Tibial artery (tissue), 4 donors: ENCODE measurements around the gene CDX1.

Experiments used
- DNase-seq, 2 donors: peaks; one replicate each; pipeline ENCODE4 v3.0.0-alpha.2; 2019
- H3K27ac ChIP-seq, 2 donors: fragments of 200-600 bp; sonication (generic) in 1 of 2; 1 replicate in 1 of 2; 2 replicates in 1 of 2; pipeline ENCODE4 v1.5.1; 2018 to 2019; ENCODE audit warnings: mild to moderate bottlenecking in 1 of 2
- H3K27me3 ChIP-seq, 2 donors: fragments of 200-600 bp; sonication (generic) in 1 of 2; one replicate each; pipeline versions ENCODE4 v1.5.1 to v1.6.0; 2016 to 2019
- H3K36me3 ChIP-seq, 3 donors: fragments of 200-600 bp; sonication (generic) in 2 of 3; one replicate each; pipeline ENCODE4 v1.5.1; 2016 to 2019; ENCODE audit warnings: mild to moderate bottlenecking in 2 of 3
- H3K4me1 ChIP-seq, 4 donors: fragments of 200-600 bp; sonication (generic) in 2 of 4; 1 replicate in 3 of 4; 2 replicates in 1 of 4; pipeline ENCODE4 v1.5.1; 2016 to 2019
- H3K4me3 ChIP-seq, 2 donors: fragments of 200-600 bp; sonication (generic) in 1 of 2; 1 replicate in 1 of 2; 2 replicates in 1 of 2; pipeline ENCODE4 v1.5.1; 2018 to 2019; ENCODE audit warnings: mild to moderate bottlenecking in 2 of 2
- H3K9me3 ChIP-seq, 3 donors: fragments of 200-600 bp; sonication (generic) in 1 of 3; one replicate each; pipeline ENCODE4 v1.5.1; 2016 to 2019
- CTCF ChIP-seq, 2 experiments: fragments of 200-600 bp in 1 of 2; fragments of 450-650 bp in 1 of 2; IDR thresholded peaks; one replicate each; pipeline ENCODE4 v1.5.1; 2017 to 2019; ENCODE audit warnings: antibody characterized with exemption in 2 of 2, mild to moderate bottlenecking in 1 of 2, moderate library complexity in 1 of 2
- intact Hi-C: fragments of 100-400 bp; cut with DNase I; formaldehyde crosslinking; loops from one replicate; pipeline ENCODE4 v1.15.0; 2023; ENCODE audit warnings: low total_unique reads

Gene CDX1

GRCh38 chr5:150129454-150129812 lies 37.1 kb upstream of the CDX1 start:
- Histone ChIP-seq H3K9me3 (no peaks in the 10 kb centered on the region), H3K4me3 (no peak overlapping the region), H3K27me3 (no peaks in the 10 kb centered on the region), H3K4me1 (peaks cover 0 to 52% (median 48%) of the 10 kb centered on the region in 4 donors), H3K36me3 (peaks cover 85 to 96% (median 92%) of the 10 kb centered on the region in 3 donors), H3K27ac (peak overlapping the region; percentile 89 to 98)
- no peak for TF ChIP-seq CTCF (IDR thresholded peaks at IDR 0.05)
- intact Hi-C loops, result loop anchor here (5.0 kb wide), 1 partner anchor 33 kb away; no protein-coding TSS in a partner anchor
- DNase-seq, result no peak

- Histone ChIP-seq H3K4me3 (no peak overlapping the region), H3K27ac (peak overlapping the region; percentile 89 to 98)
These were observed 36.6 kb upstream of the CDX1 start for GRCh38 chr5:150129813-150130492.

GRCh38 chr5:150130493-150130922 lies 36.1 kb upstream of the CDX1 start:
- peaks cover 0 to 62% (median 58%) of the 10 kb centered on the region in 4 donors for H3K4me1 ChIP-seq
- H3K36me3 ChIP-seq, result peaks cover 86 to 96% (median 92%) of the 10 kb centered on the region in 3 donors
- DNase-seq, result no peak
- intact Hi-C loops, result loop anchor here (2.0 kb wide), 1 partner anchor 88 kb away; no protein-coding TSS in a partner anchor
- H3K4me3 ChIP-seq, result no peak overlapping the region
- H3K9me3 ChIP-seq, result no peaks in the 10 kb centered on the region
- TF ChIP-seq CTCF (IDR thresholded peaks at IDR 0.05), result no peak
- H3K27me3 ChIP-seq, result no peaks in the 10 kb centered on the region
- H3K27ac ChIP-seq, result peak overlapping the region; percentile 89 to 98

More at GRCh38 chr5:150129813-150130492, 36.6 kb upstream of the CDX1 start:
- no peaks in the 10 kb centered on the region for H3K9me3 ChIP-seq
- H3K27me3 ChIP-seq, result no peaks in the 10 kb centered on the region
- peaks cover 0 to 57% (median 53%) of the 10 kb centered on the region in 4 donors for H3K4me1 ChIP-seq
- peak; percentile 82 to 90 for DNase-seq
- peaks cover 86 to 96% (median 92%) of the 10 kb centered on the region in 3 donors for H3K36me3 ChIP-seq
- intact Hi-C loops, result loop anchor here (2.0 to 5.0 kb wide), 2 partner anchors 32 to 89 kb away; no protein-coding TSS in a partner anchor
- peak; percentile 94 to 97 for TF ChIP-seq CTCF (IDR thresholded peaks at IDR 0.05)

- no peaks in the 10 kb centered on the region for H3K9me3 ChIP-seq
- peak overlapping the region; percentile 89 to 98 for H3K27ac ChIP-seq
- no peak for DNase-seq
- no peaks in the 10 kb centered on the region for H3K27me3 ChIP-seq
- no peak for TF ChIP-seq CTCF (IDR thresholded peaks at IDR 0.05)
- H3K4me3 ChIP-seq, result no peak overlapping the region
- peaks cover 84 to 96% (median 92%) of the 10 kb centered on the region in 3 donors for H3K36me3 ChIP-seq
- intact Hi-C loops, result loop anchor here (2.0 kb wide), 1 partner anchor 87 kb away; no protein-coding TSS in a partner anchor
- H3K4me1 ChIP-seq, result peaks cover 0 to 72% (median 68%) of the 10 kb centered on the region in 4 donors
These were observed 35.1 kb upstream of the CDX1 start for GRCh38 chr5:150131461-150131860.

- DNase-seq, result peak; percentile 80 to 86
- H3K4me1 ChIP-seq, result peaks cover 0 to 79% (median 75%) of the 10 kb centered on the region in 4 donors
- H3K27me3 ChIP-seq, result no peaks in the 10 kb centered on the region
- H3K27ac ChIP-seq, result peak overlapping the region; percentile 89 to 98
- peaks cover 84 to 95% (median 90%) of the 10 kb centered on the region in 3 donors for H3K36me3 ChIP-seq
- TF ChIP-seq CTCF (IDR thresholded peaks at IDR 0.05), result no peak
- no peaks in the 10 kb centered on the region for H3K9me3 ChIP-seq
- no peak overlapping the region for H3K4me3 ChIP-seq
- intact Hi-C loops, result loop anchor here (2.0 kb wide), 1 partner anchor 87 kb away; no protein-coding TSS in a partner anchor
These were observed 34.4 kb upstream of the CDX1 start for GRCh38 chr5:150131978-150132694.
